PFSK-1 (cell line): ENCODE measurements around the gene FUOM.

ENCODE experiments used
- FOXP2 ChIP-seq: optimal IDR thresholded peaks from 2 replicates; pipeline ENCODE3; 2011; ENCODE audit warnings: borderline replicate concordance, control low read depth, inconsistent platforms; ENCODE audit not compliant: insufficient read depth; ENCODE audit errors: extremely low read length, extremely low read depth
- POLR2AphosphoS5 ChIP-seq: IDR thresholded peaks from 2 replicates; pipeline ENCODE4 v1.6.1; 2012; ENCODE audit warnings: low read depth, mild to moderate bottlenecking, control low read depth, low read length, moderate library complexity
- TF ChIP-seq, protein P1 (sequence below), 2 experiments: IDR thresholded peaks; 2 replicates each; pipeline versions ENCODE4 v1.6.1 to v1.8.0; 2011 to 2012; ENCODE audit warnings: low read depth in 2 of 2, low read length in 2 of 2, control low read depth in 1 of 2, inconsistent platforms in 1 of 2, mild to moderate bottlenecking in 1 of 2, moderate library complexity in 1 of 2; ENCODE audit not compliant: insufficient read depth in 1 of 2

DNA sequence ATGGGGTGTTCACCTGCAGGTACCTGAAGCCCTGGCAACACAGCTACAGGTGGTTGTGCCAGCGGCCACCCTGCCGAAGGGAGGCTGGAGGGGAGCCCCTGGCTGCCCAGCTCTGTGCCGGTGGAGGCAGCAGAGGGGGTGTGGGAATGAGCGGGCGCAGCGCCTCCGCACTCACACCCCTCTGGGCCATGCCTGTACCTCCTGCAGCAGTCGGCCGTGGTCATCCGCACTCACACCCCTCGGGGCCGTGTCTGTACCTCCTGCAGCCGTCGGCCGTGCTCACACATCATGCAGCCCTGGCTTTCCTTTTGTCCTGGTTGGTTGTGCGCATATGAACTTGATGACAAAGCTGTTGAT lies 47.4 kb downstream of the FUOM start:
- no peak for TF ChIP-seq POLR2AphosphoS5
- TF ChIP-seq, protein P1, sequence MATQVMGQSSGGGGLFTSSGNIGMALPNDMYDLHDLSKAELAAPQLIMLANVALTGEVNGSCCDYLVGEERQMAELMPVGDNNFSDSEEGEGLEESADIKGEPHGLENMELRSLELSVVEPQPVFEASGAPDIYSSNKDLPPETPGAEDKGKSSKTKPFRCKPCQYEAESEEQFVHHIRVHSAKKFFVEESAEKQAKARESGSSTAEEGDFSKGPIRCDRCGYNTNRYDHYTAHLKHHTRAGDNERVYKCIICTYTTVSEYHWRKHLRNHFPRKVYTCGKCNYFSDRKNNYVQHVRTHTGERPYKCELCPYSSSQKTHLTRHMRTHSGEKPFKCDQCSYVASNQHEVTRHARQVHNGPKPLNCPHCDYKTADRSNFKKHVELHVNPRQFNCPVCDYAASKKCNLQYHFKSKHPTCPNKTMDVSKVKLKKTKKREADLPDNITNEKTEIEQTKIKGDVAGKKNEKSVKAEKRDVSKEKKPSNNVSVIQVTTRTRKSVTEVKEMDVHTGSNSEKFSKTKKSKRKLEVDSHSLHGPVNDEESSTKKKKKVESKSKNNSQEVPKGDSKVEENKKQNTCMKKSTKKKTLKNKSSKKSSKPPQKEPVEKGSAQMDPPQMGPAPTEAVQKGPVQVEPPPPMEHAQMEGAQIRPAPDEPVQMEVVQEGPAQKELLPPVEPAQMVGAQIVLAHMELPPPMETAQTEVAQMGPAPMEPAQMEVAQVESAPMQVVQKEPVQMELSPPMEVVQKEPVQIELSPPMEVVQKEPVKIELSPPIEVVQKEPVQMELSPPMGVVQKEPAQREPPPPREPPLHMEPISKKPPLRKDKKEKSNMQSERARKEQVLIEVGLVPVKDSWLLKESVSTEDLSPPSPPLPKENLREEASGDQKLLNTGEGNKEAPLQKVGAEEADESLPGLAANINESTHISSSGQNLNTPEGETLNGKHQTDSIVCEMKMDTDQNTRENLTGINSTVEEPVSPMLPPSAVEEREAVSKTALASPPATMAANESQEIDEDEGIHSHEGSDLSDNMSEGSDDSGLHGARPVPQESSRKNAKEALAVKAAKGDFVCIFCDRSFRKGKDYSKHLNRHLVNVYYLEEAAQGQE (IDR thresholded peaks at IDR 0.05; ENCODE audit: insufficient read depth in 1 of 2, low read depth in 2 of 2, low read length in 2 of 2): no peak
- TF ChIP-seq FOXP2: no peak
